Activated naive CD8-positive, alpha-beta T cell treated with anti-CD3 and anti-CD28 coated beads, Interleukin-2, amount 10 ng/mL, durations not matched to agents 7 days and 5 days (primary cell): ENCODE data around the gene PLIN4. TPM values are rescaled to one million over a fixed set of nuclear protein-coding genes. Genes with fewer than 3 reads are reported as not detected.

Source experiments
- ATAC-seq: fragments of 150-1000 bp; cut with Tn5 transposase; one replicate; pipeline ENCODE4 v1.10.0; 2021; ENCODE audit warnings: low read depth, moderate library complexity
- POLR2A ChIA-PET: fragments of 350-600 bp; sonication (Branson Sonifier 250); formaldehyde crosslinking; loops from one replicate; lab custom pipeline; 2021; ENCODE audit warnings: antibody characterized with exemption; lab: Charles Lee
- DNase-seq: peaks from one replicate; pipeline ENCODE4 v3.0.0; 2021
- H3K27ac Mint-ChIP-seq: one replicate; pipeline ENCODE4 v1.8.0; 2022; ENCODE audit warnings: mild to moderate bottlenecking, mixed read lengths
- H3K27me3 Mint-ChIP-seq: one replicate; pipeline ENCODE4 v1.8.0; 2022; ENCODE audit warnings: mild to moderate bottlenecking, moderate library complexity, mixed read lengths
- H3K36me3 Mint-ChIP-seq: one replicate; pipeline ENCODE4 v1.8.0; 2021; ENCODE audit warnings: mild to moderate bottlenecking, mixed read lengths
- H3K4me1 Mint-ChIP-seq: one replicate; pipeline ENCODE4 v1.8.0; 2021; ENCODE audit warnings: mixed read lengths
- H3K4me3 Mint-ChIP-seq: one replicate; pipeline ENCODE4 v1.8.0; 2022; ENCODE audit warnings: mild to moderate bottlenecking, moderate library complexity, mixed read lengths
- H3K9me3 Mint-ChIP-seq: one replicate; pipeline ENCODE4 v1.8.0; 2021; ENCODE audit warnings: mixed read lengths
- total RNA-seq, 2 experiments: library from RNA; stranded (reverse); gene quantifications; one replicate each; pipeline ENCODE4 v1.2.3, GENCODE V29; 2021

Gene PLIN4
- total RNA-seq, 2 experiments from 2014 or later, result 0.06 to 0.11 TPM

GRCh38 chr19:4493929-4494690, 24.2 kb downstream of the PLIN4 start:
- Mint-ChIP-seq H3K4me1 (no peaks in the 10 kb centered on the region), H3K27ac (no peak overlapping the region), H3K9me3 (no peaks in the 10 kb centered on the region), H3K27me3 (no peaks in the 10 kb centered on the region), H3K36me3 (peaks cover 2% of the 10 kb centered on the region), H3K4me3 (no peak overlapping the region)
- ATAC-seq (no peak), DNase-seq (no peak)
- POLR2A ChIA-PET, result no interaction called here

- no peaks in the 10 kb centered on the region for H3K27me3 Mint-ChIP-seq
- no peaks in the 10 kb centered on the region for H3K9me3 Mint-ChIP-seq
- DNase-seq (no peak), ATAC-seq (no peak)
- no peaks in the 10 kb centered on the region for H3K4me1 Mint-ChIP-seq
- no peak overlapping the region for H3K27ac Mint-ChIP-seq
- H3K4me3 Mint-ChIP-seq, result no peak overlapping the region
- peaks cover 2% of the 10 kb centered on the region for H3K36me3 Mint-ChIP-seq
- POLR2A ChIA-PET, result no interaction called here
These were observed 25.0 kb downstream of the PLIN4 start for GRCh38 chr19:4493104-4493928.

GRCh38 chr19:4492337-4493103, 25.8 kb downstream of the PLIN4 start:
- Mint-ChIP-seq H3K4me3 (no peak overlapping the region), H3K27me3 (no peaks in the 10 kb centered on the region), H3K36me3 (peaks cover 2% of the 10 kb centered on the region), H3K9me3 (no peaks in the 10 kb centered on the region), H3K27ac (no peak overlapping the region), H3K4me1 (no peaks in the 10 kb centered on the region)
- DNase-seq (no peak), ATAC-seq (no peak)
- POLR2A ChIA-PET, result no interaction called here

- H3K4me3 Mint-ChIP-seq, result no peak overlapping the region
These were observed 26.8 kb downstream of the PLIN4 start for GRCh38 chr19:4491446-4491845.

GRCh38 chr19:4488496-4488895, 29.8 kb downstream of the PLIN4 start:
- DNase-seq (no peak), ATAC-seq (no peak)
- Mint-ChIP-seq H3K36me3 (peaks cover 8% of the 10 kb centered on the region), H3K4me1 (no peaks in the 10 kb centered on the region), H3K27me3 (no peaks in the 10 kb centered on the region), H3K4me3 (no peak overlapping the region), H3K9me3 (no peaks in the 10 kb centered on the region), H3K27ac (no peak overlapping the region)
- POLR2A ChIA-PET, result interaction anchor here (0.6 kb wide), 2 partner anchors 69 to 1194 kb away, joined by 3 read pairs; no protein-coding TSS in a partner anchor

More at GRCh38 chr19:4491446-4491845, 26.8 kb downstream of the PLIN4 start:
- Mint-ChIP-seq H3K36me3 (peaks cover 2% of the 10 kb centered on the region), H3K27me3 (no peaks in the 10 kb centered on the region), H3K4me1 (no peaks in the 10 kb centered on the region), H3K27ac (no peak overlapping the region), H3K9me3 (no peaks in the 10 kb centered on the region)
- DNase-seq (no peak), ATAC-seq (no peak)
- POLR2A ChIA-PET, result no interaction called here

- no peaks in the 10 kb centered on the region for H3K4me1 Mint-ChIP-seq
- no peaks in the 10 kb centered on the region for H3K27me3 Mint-ChIP-seq
- POLR2A ChIA-PET, result interaction anchor here (0.7 to 0.8 kb wide), 2 partner anchors 143 to 168 kb away, joined by 3 read pairs; no protein-coding TSS in a partner anchor
- peaks cover 10% of the 10 kb centered on the region for H3K36me3 Mint-ChIP-seq
- H3K4me3 Mint-ChIP-seq, result no peak overlapping the region
- ATAC-seq (no peak), DNase-seq (no peak)
- H3K9me3 Mint-ChIP-seq, result no peaks in the 10 kb centered on the region
- H3K27ac Mint-ChIP-seq, result no peak overlapping the region
These were observed 30.7 kb downstream of the PLIN4 start for GRCh38 chr19:4487572-4487971.

- ATAC-seq (no peak), DNase-seq (no peak)
- Mint-ChIP-seq H3K27me3 (no peaks in the 10 kb centered on the region), H3K4me1 (no peaks in the 10 kb centered on the region), H3K36me3 (peaks cover 7% of the 10 kb centered on the region), H3K4me3 (no peak overlapping the region), H3K9me3 (no peaks in the 10 kb centered on the region), H3K27ac (no peak overlapping the region)
- POLR2A ChIA-PET, result no interaction called here
These were observed 34.9 kb downstream of the PLIN4 start for GRCh38 chr19:4483385-4483784.

GRCh38 chr19:4482721-4483364, 35.4 kb downstream of the PLIN4 start:
- Mint-ChIP-seq H3K4me3 (no peak overlapping the region), H3K27ac (no peak overlapping the region), H3K4me1 (no peaks in the 10 kb centered on the region), H3K9me3 (no peaks in the 10 kb centered on the region), H3K36me3 (peaks cover 7% of the 10 kb centered on the region), H3K27me3 (no peaks in the 10 kb centered on the region)
- POLR2A ChIA-PET, result interaction anchor here (1.1 kb wide), 1 partner anchor 11 kb away, joined by 3 read pairs; no protein-coding TSS in a partner anchor
- no peak for DNase-seq
- ATAC-seq, result no peak

- Mint-ChIP-seq H3K36me3 (peaks cover 9% of the 10 kb centered on the region), H3K9me3 (no peaks in the 10 kb centered on the region), H3K27ac (no peak overlapping the region), H3K4me3 (no peak overlapping the region), H3K4me1 (peaks cover 15% of the 10 kb centered on the region), H3K27me3 (no peaks in the 10 kb centered on the region)
- no peak for ATAC-seq
- POLR2A ChIA-PET, result no interaction called here
- DNase-seq, result no peak
These were observed 41.1 kb downstream of the PLIN4 start for GRCh38 chr19:4477034-4477801.

- ATAC-seq, result no peak
- Mint-ChIP-seq H3K27ac (peak overlapping the region; percentile 84), H3K36me3 (peaks cover 9% of the 10 kb centered on the region), H3K4me3 (peak overlapping the region; percentile 88), H3K9me3 (no peaks in the 10 kb centered on the region), H3K27me3 (no peaks in the 10 kb centered on the region), H3K4me1 (peaks cover 19% of the 10 kb centered on the region)
- POLR2A ChIA-PET, result no interaction called here
- DNase-seq, result no peak
These were observed 43.7 kb downstream of the PLIN4 start for GRCh38 chr19:4474514-4475022.

GRCh38 chr19:4473763-4474513, 44.3 kb downstream of the PLIN4 start:
- H3K27ac Mint-ChIP-seq, result peak overlapping the region; percentile 84
- H3K27me3 Mint-ChIP-seq, result no peaks in the 10 kb centered on the region
- DNase-seq, result no peak
- H3K4me3 Mint-ChIP-seq, result peak overlapping the region; percentile 88
- H3K4me1 Mint-ChIP-seq, result peaks cover 19% of the 10 kb centered on the region
- POLR2A ChIA-PET, result interaction anchor here (1.0 kb wide), 1 partner anchor 17 kb away, joined by 3 read pairs; no protein-coding TSS in a partner anchor
- peaks cover 9% of the 10 kb centered on the region for H3K36me3 Mint-ChIP-seq
- no peaks in the 10 kb centered on the region for H3K9me3 Mint-ChIP-seq
- no peak for ATAC-seq
